Neural cell (in vitro differentiated cells): ENCODE measurements around the gene NEU2.

Source experiments
- CTCF ChIP-seq: fragments of 450-650 bp; IDR thresholded peaks from 2 replicates; pipeline ENCODE4 v1.5.1; 2014; ENCODE audit warnings: antibody characterized with exemption, mild to moderate bottlenecking, moderate library complexity; ENCODE audit not compliant: poor library complexity, severe bottlenecking
- EZH2 ChIP-seq: fragments of 200-600, 300-800 bp; shearing (Covaris generic), sonication (generic); IDR thresholded peaks from 2 replicates; pipeline ENCODE4 v1.6.1; 2014; ENCODE audit warnings: antibody characterized with exemption, low read length, borderline replicate concordance, mild to moderate bottlenecking; ENCODE audit not compliant: insufficient read depth, poor library complexity, severe bottlenecking
- MXI1 ChIP-seq: fragments of 450-650 bp; conservative IDR thresholded peaks from 2 replicates; pipeline ENCODE4 v1.6.1; 2014; ENCODE audit warnings: antibody characterized with exemption, mild to moderate bottlenecking; ENCODE audit not compliant: poor library complexity, severe bottlenecking
- RAD21 ChIP-seq: fragments of 450-650 bp; conservative IDR thresholded peaks from 2 replicates; pipeline ENCODE4 v1.6.1; 2014; ENCODE audit warnings: antibody characterized with exemption, mild to moderate bottlenecking, moderate library complexity

GRCh38 chr2:233082222-233082930 is 49.9 kb downstream of the NEU2 start:
- no peak for TF ChIP-seq CTCF
- no peak for TF ChIP-seq MXI1
- TF ChIP-seq RAD21, result no peak
- no peak for TF ChIP-seq EZH2
